ENCODE measurements around the gene SMYD4. TPM values are rescaled to one million over a fixed set of nuclear protein-coding genes. Genes with fewer than 3 reads are reported as not detected.

The SMYD4 gene
- total RNA-seq = 8.4 TPM

GRCh38 chr17:1829592-1830257 is at the start of gene SMYD4, which contains the start of gene RPA1:
Gene SMYD4 (minus strand): TSS chr17:1829902. CDS start chr17:1827994, 1,908 bp downstream.
Gene RPA1 (plus strand): TSS chr17:1830005. CDS start chr17:1830094, 89 bp downstream.
- peak within 1 kb of the TSS; percentile 86 for H3K27ac ChIP-seq (ENCODE audit: low read depth, low read length)
- peaks cover 3 to 12% (median 8%) of the 10 kb centered on the region in 3 donors for H3K36me3 ChIP-seq (ENCODE audit: control insufficient read depth in 3 of 3, insufficient read depth in 3 of 3, low read length in 3 of 3)
- no peaks in the 10 kb centered on the region for H3K27me3 ChIP-seq (ENCODE audit: control insufficient read depth in 3 of 3, insufficient read depth in 3 of 3, low read length in 3 of 3)
- H3K4me3 ChIP-seq (ENCODE audit: low read length in 3 of 3) = peak within 1 kb of the TSS; percentile 90 to 93 (median 92)
- peak within 1 kb of the TSS; percentile 85 to 93 (median 92) for H3K9ac ChIP-seq (ENCODE audit: low read depth in 1 of 3, low read length in 3 of 3)
- H3K4me1 ChIP-seq (ENCODE audit: control insufficient read depth in 3 of 3, insufficient read depth in 3 of 3, low read length in 3 of 3) = peaks cover 11 to 15% (median 14%) of the 10 kb centered on the region in 3 donors
- H3K9me3 ChIP-seq (ENCODE audit: control insufficient read depth in 3 of 3, low read length in 3 of 3) = no peaks in the 10 kb centered on the region

GRCh38 chr17:1878419-1879121 is 48.9 kb upstream of the SMYD4 start:
- H3K9me3 ChIP-seq (ENCODE audit: control insufficient read depth in 3 of 3, low read length in 3 of 3) = no peaks in the 10 kb centered on the region
- peaks cover 0 to 3% (median 3%) of the 10 kb centered on the region in 3 donors for H3K4me1 ChIP-seq (ENCODE audit: control insufficient read depth in 3 of 3, insufficient read depth in 3 of 3, low read length in 3 of 3)
- H3K27ac ChIP-seq (ENCODE audit: low read depth, low read length) = no peak overlapping the region
- H3K36me3 ChIP-seq (ENCODE audit: control insufficient read depth in 3 of 3, insufficient read depth in 3 of 3, low read length in 3 of 3) = peaks cover 50 to 70% (median 56%) of the 10 kb centered on the region in 3 donors
- no peak overlapping the region for H3K9ac ChIP-seq (ENCODE audit: low read depth in 1 of 3, low read length in 3 of 3)
- no peak overlapping the region for H3K4me3 ChIP-seq (ENCODE audit: low read length in 3 of 3)
- H3K27me3 ChIP-seq (ENCODE audit: control insufficient read depth in 3 of 3, insufficient read depth in 3 of 3, low read length in 3 of 3) = no peaks in the 10 kb centered on the region

- Histone ChIP-seq H3K4me3 (ENCODE audit: low read length in 3 of 3) (no peak overlapping the region), H3K27me3 (ENCODE audit: control insufficient read depth in 3 of 3, insufficient read depth in 3 of 3, low read length in 3 of 3) (no peaks in the 10 kb centered on the region), H3K9me3 (ENCODE audit: control insufficient read depth in 3 of 3, low read length in 3 of 3) (no peaks in the 10 kb centered on the region), H3K36me3 (ENCODE audit: control insufficient read depth in 3 of 3, insufficient read depth in 3 of 3, low read length in 3 of 3) (peaks cover 38 to 57% (median 42%) of the 10 kb centered on the region in 3 donors), H3K27ac (ENCODE audit: low read depth, low read length) (no peak overlapping the region), H3K9ac (ENCODE audit: low read depth in 1 of 3, low read length in 3 of 3) (no peak overlapping the region), H3K4me1 (ENCODE audit: control insufficient read depth in 3 of 3, insufficient read depth in 3 of 3, low read length in 3 of 3) (peaks cover 0 to 5% (median 3%) of the 10 kb centered on the region in 3 donors)
Measured at GRCh38 chr17:1875597-1875996, 45.9 kb upstream of the SMYD4 start.

- Histone ChIP-seq H3K27me3 (ENCODE audit: control insufficient read depth in 3 of 3, insufficient read depth in 3 of 3, low read length in 3 of 3) (no peaks in the 10 kb centered on the region), H3K27ac (ENCODE audit: low read depth, low read length) (no peak overlapping the region), H3K36me3 (ENCODE audit: control insufficient read depth in 3 of 3, insufficient read depth in 3 of 3, low read length in 3 of 3) (peaks cover 20 to 42% (median 25%) of the 10 kb centered on the region in 3 donors), H3K9me3 (ENCODE audit: control insufficient read depth in 3 of 3, low read length in 3 of 3) (no peaks in the 10 kb centered on the region), H3K4me1 (ENCODE audit: control insufficient read depth in 3 of 3, insufficient read depth in 3 of 3, low read length in 3 of 3) (peaks cover 2 to 8% (median 3%) of the 10 kb centered on the region in 3 donors), H3K9ac (ENCODE audit: low read depth in 1 of 3, low read length in 3 of 3) (no peak overlapping the region), H3K4me3 (ENCODE audit: low read length in 3 of 3) (no peak overlapping the region)
Measured at GRCh38 chr17:1873418-1873817, 43.7 kb upstream of the SMYD4 start.

- H3K9ac ChIP-seq (ENCODE audit: low read depth in 1 of 3, low read length in 3 of 3) = no peak overlapping the region
- H3K27me3 ChIP-seq (ENCODE audit: control insufficient read depth in 3 of 3, insufficient read depth in 3 of 3, low read length in 3 of 3) = no peaks in the 10 kb centered on the region
- H3K4me3 ChIP-seq (ENCODE audit: low read length in 3 of 3) = no peak overlapping the region
- H3K27ac ChIP-seq (ENCODE audit: low read depth, low read length) = no peak overlapping the region
- H3K36me3 ChIP-seq (ENCODE audit: control insufficient read depth in 3 of 3, insufficient read depth in 3 of 3, low read length in 3 of 3) = peaks cover 18 to 39% (median 24%) of the 10 kb centered on the region in 3 donors
- H3K9me3 ChIP-seq (ENCODE audit: control insufficient read depth in 3 of 3, low read length in 3 of 3) = no peaks in the 10 kb centered on the region
- peaks cover 5 to 12% (median 6%) of the 10 kb centered on the region in 3 donors for H3K4me1 ChIP-seq (ENCODE audit: control insufficient read depth in 3 of 3, insufficient read depth in 3 of 3, low read length in 3 of 3)
Measured at GRCh38 chr17:1872976-1873375, 43.3 kb upstream of the SMYD4 start.

- H3K9ac ChIP-seq (ENCODE audit: low read depth in 1 of 3, low read length in 3 of 3) = no peak overlapping the region
- H3K4me1 ChIP-seq (ENCODE audit: control insufficient read depth in 3 of 3, insufficient read depth in 3 of 3, low read length in 3 of 3) = peaks cover 8 to 13% (median 12%) of the 10 kb centered on the region in 3 donors
- peaks cover 14 to 32% (median 18%) of the 10 kb centered on the region in 3 donors for H3K36me3 ChIP-seq (ENCODE audit: control insufficient read depth in 3 of 3, insufficient read depth in 3 of 3, low read length in 3 of 3)
- no peaks in the 10 kb centered on the region for H3K27me3 ChIP-seq (ENCODE audit: control insufficient read depth in 3 of 3, insufficient read depth in 3 of 3, low read length in 3 of 3)
- no peaks in the 10 kb centered on the region for H3K9me3 ChIP-seq (ENCODE audit: control insufficient read depth in 3 of 3, low read length in 3 of 3)
- no peak overlapping the region for H3K4me3 ChIP-seq (ENCODE audit: low read length in 3 of 3)
- H3K27ac ChIP-seq (ENCODE audit: low read depth, low read length) = no peak overlapping the region
Measured at GRCh38 chr17:1872254-1872653, 42.6 kb upstream of the SMYD4 start.

- Histone ChIP-seq H3K36me3 (ENCODE audit: control insufficient read depth in 3 of 3, insufficient read depth in 3 of 3, low read length in 3 of 3) (peaks cover 10 to 29% (median 17%) of the 10 kb centered on the region in 3 donors), H3K27ac (ENCODE audit: low read depth, low read length) (no peak overlapping the region), H3K9me3 (ENCODE audit: control insufficient read depth in 3 of 3, low read length in 3 of 3) (no peaks in the 10 kb centered on the region), H3K27me3 (ENCODE audit: control insufficient read depth in 3 of 3, insufficient read depth in 3 of 3, low read length in 3 of 3) (no peaks in the 10 kb centered on the region), H3K4me3 (ENCODE audit: low read length in 3 of 3) (no peak overlapping the region), H3K4me1 (ENCODE audit: control insufficient read depth in 3 of 3, insufficient read depth in 3 of 3, low read length in 3 of 3) (peaks cover 8 to 13% (median 12%) of the 10 kb centered on the region in 3 donors), H3K9ac (ENCODE audit: low read depth in 1 of 3, low read length in 3 of 3) (no peak overlapping the region)
Measured at GRCh38 chr17:1871756-1872155, 42.1 kb upstream of the SMYD4 start.

GRCh38 chr17:1870592-1870991 is 40.9 kb upstream of the SMYD4 start:
- H3K9ac ChIP-seq (ENCODE audit: low read depth in 1 of 3, low read length in 3 of 3) = no peak overlapping the region
- peaks cover 6 to 24% (median 17%) of the 10 kb centered on the region in 3 donors for H3K36me3 ChIP-seq (ENCODE audit: control insufficient read depth in 3 of 3, insufficient read depth in 3 of 3, low read length in 3 of 3)
- no peak overlapping the region for H3K4me3 ChIP-seq (ENCODE audit: low read length in 3 of 3)
- no peak overlapping the region for H3K27ac ChIP-seq (ENCODE audit: low read depth, low read length)
- peaks cover 8 to 11% (median 10%) of the 10 kb centered on the region in 3 donors for H3K4me1 ChIP-seq (ENCODE audit: control insufficient read depth in 3 of 3, insufficient read depth in 3 of 3, low read length in 3 of 3)
- no peaks in the 10 kb centered on the region for H3K27me3 ChIP-seq (ENCODE audit: control insufficient read depth in 3 of 3, insufficient read depth in 3 of 3, low read length in 3 of 3)
- H3K9me3 ChIP-seq (ENCODE audit: control insufficient read depth in 3 of 3, low read length in 3 of 3) = no peaks in the 10 kb centered on the region

GRCh38 chr17:1868090-1868489 is 38.4 kb upstream of the SMYD4 start:
- H3K4me3 ChIP-seq (ENCODE audit: low read length in 3 of 3) = peak overlapping the region in 2 of 3 donors; percentile 17 to 23
- peak overlapping the region; percentile 47 to 68 (median 48) for H3K9ac ChIP-seq (ENCODE audit: low read depth in 1 of 3, low read length in 3 of 3)
- no peaks in the 10 kb centered on the region for H3K27me3 ChIP-seq (ENCODE audit: control insufficient read depth in 3 of 3, insufficient read depth in 3 of 3, low read length in 3 of 3)
- H3K9me3 ChIP-seq (ENCODE audit: control insufficient read depth in 3 of 3, low read length in 3 of 3) = no peaks in the 10 kb centered on the region
- H3K27ac ChIP-seq (ENCODE audit: low read depth, low read length) = peak overlapping the region; percentile 89
- peaks cover 8 to 11% (median 9%) of the 10 kb centered on the region in 3 donors for H3K4me1 ChIP-seq (ENCODE audit: control insufficient read depth in 3 of 3, insufficient read depth in 3 of 3, low read length in 3 of 3)
- H3K36me3 ChIP-seq (ENCODE audit: control insufficient read depth in 3 of 3, insufficient read depth in 3 of 3, low read length in 3 of 3) = peaks cover 0 to 11% (median 6%) of the 10 kb centered on the region in 3 donors

- Histone ChIP-seq H3K4me1 (ENCODE audit: control insufficient read depth in 3 of 3, insufficient read depth in 3 of 3, low read length in 3 of 3) (peaks cover 8 to 11% (median 9%) of the 10 kb centered on the region in 3 donors), H3K27me3 (ENCODE audit: control insufficient read depth in 3 of 3, insufficient read depth in 3 of 3, low read length in 3 of 3) (no peaks in the 10 kb centered on the region), H3K9me3 (ENCODE audit: control insufficient read depth in 3 of 3, low read length in 3 of 3) (no peaks in the 10 kb centered on the region), H3K27ac (ENCODE audit: low read depth, low read length) (peak overlapping the region; percentile 89), H3K36me3 (ENCODE audit: control insufficient read depth in 3 of 3, insufficient read depth in 3 of 3, low read length in 3 of 3) (peaks cover 0 to 6% (median 6%) of the 10 kb centered on the region in 3 donors), H3K4me3 (ENCODE audit: low read length in 3 of 3) (no peak overlapping the region), H3K9ac (ENCODE audit: low read depth in 1 of 3, low read length in 3 of 3) (peak overlapping the region in 2 of 3 donors; percentile 48 to 68)
Measured at GRCh38 chr17:1867307-1867706, 37.6 kb upstream of the SMYD4 start.

Data from skeletal muscle tissue (tissue), 4 donors.